GM12878 (cell line): ENCODE results near the gene CABP7. TPM values are rescaled to one million over a fixed set of nuclear protein-coding genes. Genes with fewer than 3 reads are reported as not detected.

Experiments
- ATAC-seq: fragments of 200-7000 bp; cut with Tn5 transposase; 3 replicates; pipeline ENCODE4 v1.9.1; 2020; ENCODE audit warnings: mild to moderate bottlenecking, moderate library complexity
- BruUV-seq: library from RNA; stranded (reverse); fragments of 400-500 nt; replicated peaks from 2 replicates; lab custom pipeline; 2021; lab: Mats Ljungman, UMichigan
- CTCF ChIA-PET: fragments of 300-600 bp; sonication (Branson Sonifier 250); formaldehyde crosslinking; extraction: SDS; loops from one replicate; lab custom pipeline; 2021; ENCODE audit warnings: inconsistent platforms; lab: Yijun Ruan, JAX
- POLR2A ChIA-PET: fragments of 350-600 bp; formaldehyde crosslinking; extraction: SDS; loops from one replicate; lab custom pipeline; 2021; ENCODE audit warnings: inconsistent platforms; lab: Charles Lee
- RAD21 ChIA-PET: fragments of 300-600 bp; sonication (Branson Sonifier 250); formaldehyde crosslinking; loops from one replicate; lab custom pipeline; 2023; ENCODE audit warnings: antibody characterized with exemption; ENCODE audit not compliant: unreplicated experiment; lab: Charles Lee
- SMC1A ChIA-PET: fragments of 300-600 bp; sonication (Branson Sonifier 250); formaldehyde crosslinking; loops from one replicate; lab custom pipeline; 2023; ENCODE audit not compliant: unreplicated experiment, uncharacterized antibody; lab: Charles Lee
- DNase-seq: peaks from one replicate; pipeline ENCODE4 v3.0.0-alpha.2; 2011; ENCODE audit warnings: low read depth, low spot score
- FAIRE-seq: peaks from 3 replicates; lab custom pipeline; 2011; peaks lifted over from hg19 to GRCh38; lab: Jason Lieb, UNC
- H2AFZ ChIP-seq: 2 replicates; pipeline ENCODE4 v1.6.0; 2011; ENCODE audit warnings: low read depth, low read length, control low read depth; ENCODE audit not compliant: control insufficient read depth
- H3K27ac ChIP-seq: 2 replicates; pipeline ENCODE4 v1.5.1; 2011; ENCODE audit warnings: control low read depth; ENCODE audit not compliant: control insufficient read depth, insufficient read depth
- H3K27me3 ChIP-seq, 2 experiments: replicated peaks in 1 of 2; 2 replicates each; pipeline versions ENCODE4 v1.6.0 to v1.6.1; 2011; ENCODE audit warnings: low read length in 1 of 2; ENCODE audit not compliant: control insufficient read depth in 2 of 2, insufficient read depth in 2 of 2
- H3K36me3 ChIP-seq, 2 experiments: 2 replicates each; pipeline ENCODE4 v1.5.1; 2011; ENCODE audit warnings: low read length in 1 of 2; ENCODE audit not compliant: control insufficient read depth in 2 of 2, insufficient read depth in 2 of 2
- H3K4me1 ChIP-seq: 2 replicates; pipeline ENCODE4 v1.6.1; 2011; ENCODE audit warnings: mild to moderate bottlenecking, low read length, moderate library complexity, mixed read lengths; ENCODE audit not compliant: control insufficient read depth, insufficient read depth
- H3K4me2 ChIP-seq: 2 replicates; pipeline ENCODE4 v1.6.0; 2011; ENCODE audit warnings: control low read depth; ENCODE audit not compliant: control insufficient read depth, insufficient read depth
- H3K4me3 ChIP-seq: fragments of 200-600 bp; sonication (generic); 2 replicates; pipeline ENCODE4 v1.5.1; 2016
- H3K79me2 ChIP-seq: 2 replicates; pipeline ENCODE4 v1.6.0; 2011; ENCODE audit warnings: low read length; ENCODE audit not compliant: control insufficient read depth, insufficient read depth
- H3K9ac ChIP-seq: 2 replicates; pipeline ENCODE4 v1.8.0; 2011; ENCODE audit warnings: low read length, control low read depth, mixed read lengths; ENCODE audit not compliant: control insufficient read depth, insufficient read depth
- H3K9me3 ChIP-seq: replicated peaks from 3 replicates; pipeline ENCODE4 v1.5.1; 2011; ENCODE audit warnings: mild to moderate bottlenecking, low read length; ENCODE audit not compliant: control insufficient read depth, insufficient read depth
- H4K20me1 ChIP-seq: 2 replicates; pipeline ENCODE4 v1.6.0; 2011; ENCODE audit not compliant: control insufficient read depth, insufficient read depth
- DPF2 ChIP-seq: fragments of 450-650 bp; IDR thresholded peaks from 2 replicates; pipeline ENCODE4 v1.6.1; 2017; ENCODE audit warnings: mild to moderate bottlenecking
- EP300 ChIP-seq, 2 experiments: fragments of 150-350 bp in 1 of 2; IDR thresholded peaks; 2 replicates each; pipeline ENCODE4 v1.6.1; 2011 to 2012; ENCODE audit warnings: low read depth in 2 of 2, low read length in 2 of 2, borderline replicate concordance in 1 of 2, improper control_type of control experiment in 1 of 2, inconsistent platforms in 1 of 2; ENCODE audit not compliant: control insufficient read depth in 1 of 2
- FOS ChIP-seq: IDR thresholded peaks from 3 replicates; pipeline ENCODE4 v1.6.1; 2011; ENCODE audit warnings: borderline replicate concordance; ENCODE audit not compliant: insufficient read length; ENCODE audit errors: extremely low read depth
- LARP7 ChIP-seq: fragments of 450-650 bp; IDR thresholded peaks from 2 replicates; pipeline ENCODE4 v1.6.1; 2017; ENCODE audit warnings: mild to moderate bottlenecking
- NFXL1 ChIP-seq: fragments of 450-650 bp; IDR thresholded peaks from 2 replicates; pipeline ENCODE4 v1.6.1; 2017; ENCODE audit warnings: antibody characterized with exemption, mild to moderate bottlenecking, borderline replicate concordance
- PML ChIP-seq: IDR thresholded peaks from 2 replicates; pipeline ENCODE4 v1.6.1; 2012; ENCODE audit warnings: low read length, inconsistent platforms
- POLR2A ChIP-seq: IDR thresholded peaks from 2 replicates; pipeline ENCODE4 v1.6.1; 2011; ENCODE audit warnings: low read depth, mild to moderate bottlenecking, low read length
- STAT3 ChIP-seq: IDR thresholded peaks from 2 replicates; pipeline ENCODE4 v1.6.1; 2011; ENCODE audit warnings: low read depth, low read length, improper control_type of control experiment
- SUZ12 ChIP-seq: fragments of 200-600 bp; sonication (generic); IDR thresholded peaks from one replicate; pipeline ENCODE4 v1.6.1; 2018; ENCODE audit warnings: antibody characterized with exemption, mild to moderate bottlenecking; ENCODE audit not compliant: unreplicated experiment
- TCF3 ChIP-seq: IDR thresholded peaks from 2 replicates; pipeline ENCODE4 v1.6.1; 2012; ENCODE audit warnings: low read depth, mild to moderate bottlenecking, low read length, borderline replicate concordance; ENCODE audit not compliant: insufficient read depth
- ZNF622 ChIP-seq: fragments of 450-650 bp; IDR thresholded peaks from 2 replicates; pipeline ENCODE4 v1.6.1; 2017; ENCODE audit warnings: mild to moderate bottlenecking, inconsistent platforms
- WGBS: methylation state at CpG from one replicate; pipeline ENCODE4 v1.1.6; 2016; ENCODE audit warnings: low lambda C conversion rate; ENCODE audit not compliant: insufficient replicate concordance, insufficient coverage; ENCODE audit errors: missing lambda C conversion rate; 5-methylcytosine and 5-hydroxymethylcytosine counted together
- in situ Hi-C: fragments of 300-500 bp; cut with MboI; formaldehyde crosslinking; loops from 9 replicates; pipeline ENCODE4 v1.14.3; 2018; ENCODE audit warnings: mixed read lengths
- intact Hi-C: fragments of 100-400 bp; cut with micrococcal nuclease; formaldehyde crosslinking; loops from one replicate; pipeline ENCODE4 v1.14.2; 2022; ENCODE audit not compliant: unreplicated experiment
- polyA plus RNA-seq, 11 experiments: library from polyadenylated mRNA; depleted of rRNA in 4 of 11; unstranded in 6 of 11; stranded (reverse) in 5 of 11; fragments of >200 nt; fragmentation: Nextera tagmentation in 4 of 11; fragmentation: Illumina TruSeq in 1 of 11; extraction: Ambion mirVana in 4 of 11; extraction: Trizol in 1 of 11; gene quantifications; 1 replicate in 1 of 11; 2 replicates in 10 of 11; pipeline versions ENCODE4 v1.2.1 to v1.2.3, GENCODE V29; 2011 to 2016; ENCODE audit warnings: inconsistent platforms in 2 of 11, missing spikeins in 2 of 11, low read depth in 1 of 11
- total RNA-seq, 4 experiments: library from RNA; depleted of rRNA in 3 of 4; stranded (reverse); fragments of >200 nt in 3 of 4; fragmentation: Illumina TruSeq in 1 of 4; extraction: Trizol in 1 of 4; gene quantifications; 2 replicates each; pipeline versions ENCODE4 v1.2.1 to v1.2.3, GENCODE V29; 2013 to 2021
- TF ChIP-seq, protein P1 (sequence below): IDR thresholded peaks from 2 replicates; pipeline ENCODE4 v1.6.1; 2011; ENCODE audit warnings: borderline replicate concordance, low read depth, mild to moderate bottlenecking, moderate library complexity, low read length; ENCODE audit not compliant: insufficient read depth, poor library complexity, severe bottlenecking
- TF ChIP-seq, protein P2 (sequence below): IDR thresholded peaks from 2 replicates; pipeline ENCODE4 v1.6.1; 2011; ENCODE audit warnings: borderline replicate concordance, low read depth, mild to moderate bottlenecking, moderate library complexity, mixed read lengths, low read length; ENCODE audit not compliant: insufficient read depth; ENCODE audit errors: extremely low read length
- TF ChIP-seq, protein P3 (sequence below): fragments of 450-650 bp; IDR thresholded peaks from 2 replicates; pipeline ENCODE4 v1.6.1; 2014; ENCODE audit warnings: mild to moderate bottlenecking
- TF ChIP-seq, protein P4 (sequence below): IDR thresholded peaks from 2 replicates; pipeline ENCODE4 v1.6.1; 2012; ENCODE audit warnings: low read length, inconsistent platforms
- TF ChIP-seq, protein P5 (sequence below): fragments of 450-650 bp; IDR thresholded peaks from 2 replicates; pipeline ENCODE4 v1.6.1; 2017; ENCODE audit warnings: borderline replicate concordance

Gene CABP7
- total and polyA plus RNA-seq, 10 of the 15 experiments (the other 5 are each of a cell fraction or from before 2014, with no cell fraction given): 0.02 to 0.18 (median 0.05) TPM; not detected in 5

DNA sequence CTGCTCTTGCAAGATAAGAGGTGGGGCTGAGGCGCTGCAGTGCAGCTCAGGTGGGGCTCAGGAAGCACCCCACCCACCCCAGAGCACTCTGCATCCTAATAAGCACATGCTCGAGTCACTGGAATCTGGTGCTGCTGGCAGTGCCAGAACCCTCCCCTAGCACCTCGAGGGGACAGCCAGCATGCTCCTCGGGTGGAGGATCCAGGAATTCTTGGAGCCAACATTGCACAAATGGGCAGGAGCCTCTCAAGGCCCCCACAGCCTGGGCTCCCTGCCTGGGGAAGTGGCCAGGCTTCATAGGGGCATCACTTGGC lies 27.5 kb upstream of the CABP7 start:
- DNase-seq: no peak
- no TSS peak for BruUV-seq
- Histone ChIP-seq H3K4me2 (no peak overlapping the region), H3K79me2 (no peaks in the 10 kb centered on the region), H4K20me1 (no peaks in the 10 kb centered on the region), H2AFZ (no peak overlapping the region), H3K27ac (no peak overlapping the region), H3K36me3 (peaks cover 2 to 24% of the 10 kb centered on the region in 2 experiments; a peak in 3 of 4 replicates), H3K4me3 (no peak overlapping the region), H3K9ac (no peak overlapping the region), H3K9me3 (no peaks in the 10 kb centered on the region), H3K4me1 (no peaks in the 10 kb centered on the region), H3K27me3 (no peaks in the 10 kb centered on the region)
- RAD21 ChIA-PET: no interaction called here
- intact Hi-C loops (loop anchor here (10.0 kb wide), 1 partner anchor 393 kb away; the partner anchor contains the start of gene HORMAD2), in situ Hi-C loops (no loop called here)
- WGBS: 50% methylated on average over 4 of the region's 4 CpGs
- no peak for ATAC-seq
- POLR2A ChIA-PET: no interaction called here
- SMC1A ChIA-PET: interaction anchor here (1.3 kb wide), 1 partner anchor 313 kb away, joined by 3 read pairs; no protein-coding TSS in a partner anchor
- CTCF ChIA-PET: interaction anchor here (1.1 kb wide), 1 partner anchor 315 kb away, joined by 4 read pairs; no protein-coding TSS in a partner anchor
- FAIRE-seq: no peak
- TF ChIP-seq SUZ12 (no peak), FOS (no peak), LARP7 (no peak), EP300 (IDR thresholded peaks at IDR 0.05; ENCODE audit: borderline replicate concordance in 1 of 2, control insufficient read depth in 1 of 2, low read depth in 2 of 2, low read length in 2 of 2) (no peak), NFXL1 (no peak), TCF3 (no peak), ZNF622 (no peak), STAT3 (no peak), PML (no peak), POLR2A (no peak), DPF2 (no peak)
- TF ChIP-seq, protein P1, sequence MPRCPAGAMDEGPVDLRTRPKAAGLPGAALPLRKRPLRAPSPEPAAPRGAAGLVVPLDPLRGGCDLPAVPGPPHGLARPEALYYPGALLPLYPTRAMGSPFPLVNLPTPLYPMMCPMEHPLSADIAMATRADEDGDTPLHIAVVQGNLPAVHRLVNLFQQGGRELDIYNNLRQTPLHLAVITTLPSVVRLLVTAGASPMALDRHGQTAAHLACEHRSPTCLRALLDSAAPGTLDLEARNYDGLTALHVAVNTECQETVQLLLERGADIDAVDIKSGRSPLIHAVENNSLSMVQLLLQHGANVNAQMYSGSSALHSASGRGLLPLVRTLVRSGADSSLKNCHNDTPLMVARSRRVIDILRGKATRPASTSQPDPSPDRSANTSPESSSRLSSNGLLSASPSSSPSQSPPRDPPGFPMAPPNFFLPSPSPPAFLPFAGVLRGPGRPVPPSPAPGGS: no peak
- TF ChIP-seq, protein P2, sequence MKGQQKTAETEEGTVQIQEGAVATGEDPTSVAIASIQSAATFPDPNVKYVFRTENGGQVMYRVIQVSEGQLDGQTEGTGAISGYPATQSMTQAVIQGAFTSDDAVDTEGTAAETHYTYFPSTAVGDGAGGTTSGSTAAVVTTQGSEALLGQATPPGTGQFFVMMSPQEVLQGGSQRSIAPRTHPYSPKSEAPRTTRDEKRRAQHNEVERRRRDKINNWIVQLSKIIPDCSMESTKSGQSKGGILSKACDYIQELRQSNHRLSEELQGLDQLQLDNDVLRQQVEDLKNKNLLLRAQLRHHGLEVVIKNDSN: no peak
- TF ChIP-seq, protein P3, sequence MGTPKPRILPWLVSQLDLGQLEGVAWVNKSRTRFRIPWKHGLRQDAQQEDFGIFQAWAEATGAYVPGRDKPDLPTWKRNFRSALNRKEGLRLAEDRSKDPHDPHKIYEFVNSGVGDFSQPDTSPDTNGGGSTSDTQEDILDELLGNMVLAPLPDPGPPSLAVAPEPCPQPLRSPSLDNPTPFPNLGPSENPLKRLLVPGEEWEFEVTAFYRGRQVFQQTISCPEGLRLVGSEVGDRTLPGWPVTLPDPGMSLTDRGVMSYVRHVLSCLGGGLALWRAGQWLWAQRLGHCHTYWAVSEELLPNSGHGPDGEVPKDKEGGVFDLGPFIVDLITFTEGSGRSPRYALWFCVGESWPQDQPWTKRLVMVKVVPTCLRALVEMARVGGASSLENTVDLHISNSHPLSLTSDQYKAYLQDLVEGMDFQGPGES: no peak
- TF ChIP-seq, protein P4, sequence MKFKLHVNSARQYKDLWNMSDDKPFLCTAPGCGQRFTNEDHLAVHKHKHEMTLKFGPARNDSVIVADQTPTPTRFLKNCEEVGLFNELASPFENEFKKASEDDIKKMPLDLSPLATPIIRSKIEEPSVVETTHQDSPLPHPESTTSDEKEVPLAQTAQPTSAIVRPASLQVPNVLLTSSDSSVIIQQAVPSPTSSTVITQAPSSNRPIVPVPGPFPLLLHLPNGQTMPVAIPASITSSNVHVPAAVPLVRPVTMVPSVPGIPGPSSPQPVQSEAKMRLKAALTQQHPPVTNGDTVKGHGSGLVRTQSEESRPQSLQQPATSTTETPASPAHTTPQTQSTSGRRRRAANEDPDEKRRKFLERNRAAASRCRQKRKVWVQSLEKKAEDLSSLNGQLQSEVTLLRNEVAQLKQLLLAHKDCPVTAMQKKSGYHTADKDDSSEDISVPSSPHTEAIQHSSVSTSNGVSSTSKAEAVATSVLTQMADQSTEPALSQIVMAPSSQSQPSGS: no peak
- TF ChIP-seq, protein P5, sequence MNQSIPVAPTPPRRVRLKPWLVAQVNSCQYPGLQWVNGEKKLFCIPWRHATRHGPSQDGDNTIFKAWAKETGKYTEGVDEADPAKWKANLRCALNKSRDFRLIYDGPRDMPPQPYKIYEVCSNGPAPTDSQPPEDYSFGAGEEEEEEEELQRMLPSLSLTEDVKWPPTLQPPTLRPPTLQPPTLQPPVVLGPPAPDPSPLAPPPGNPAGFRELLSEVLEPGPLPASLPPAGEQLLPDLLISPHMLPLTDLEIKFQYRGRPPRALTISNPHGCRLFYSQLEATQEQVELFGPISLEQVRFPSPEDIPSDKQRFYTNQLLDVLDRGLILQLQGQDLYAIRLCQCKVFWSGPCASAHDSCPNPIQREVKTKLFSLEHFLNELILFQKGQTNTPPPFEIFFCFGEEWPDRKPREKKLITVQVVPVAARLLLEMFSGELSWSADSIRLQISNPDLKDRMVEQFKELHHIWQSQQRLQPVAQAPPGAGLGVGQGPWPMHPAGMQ: no peak
